ENCODE measurements around the gene CTNNBL1. TPM values are rescaled to one million over a fixed set of nuclear protein-coding genes. Genes with fewer than 3 reads are reported as not detected.

Gene CTNNBL1
- total RNA-seq, 1 experiment from 2014 or later: 34.1 TPM

GRCh38 chr20:37756234-37756633 lies 62.4 kb downstream of the CTNNBL1 start:
- no peak for DNase-seq
- H3K27me3 ChIP-seq (ENCODE audit: control insufficient read depth, insufficient read depth, low read length): no peaks in the 10 kb centered on the region
- peaks cover 3% of the 10 kb centered on the region; the same call in 1 of the 2 replicates for H3K36me3 ChIP-seq (replicated peaks; ENCODE audit: control insufficient read depth, insufficient read depth, low read length)
- H3K4me3 ChIP-seq (ENCODE audit: insufficient read depth, low read depth, low read length): no peak overlapping the region

GRCh38 chr20:37757550-37757949 lies 63.7 kb downstream of the CTNNBL1 start:
- no peak for DNase-seq
- peaks cover 3% of the 10 kb centered on the region; the same call in 1 of the 2 replicates for H3K36me3 ChIP-seq (replicated peaks; ENCODE audit: control insufficient read depth, insufficient read depth, low read length)
- no peak overlapping the region for H3K4me3 ChIP-seq (ENCODE audit: insufficient read depth, low read depth, low read length)
- H3K27me3 ChIP-seq (ENCODE audit: control insufficient read depth, insufficient read depth, low read length): no peaks in the 10 kb centered on the region

- peak; percentile 53 for DNase-seq
- peaks cover 3% of the 10 kb centered on the region; the same call in 1 of the 2 replicates for H3K36me3 ChIP-seq (replicated peaks; ENCODE audit: control insufficient read depth, insufficient read depth, low read length)
- no peak overlapping the region for H3K4me3 ChIP-seq (ENCODE audit: insufficient read depth, low read depth, low read length)
- H3K27me3 ChIP-seq (ENCODE audit: control insufficient read depth, insufficient read depth, low read length): no peaks in the 10 kb centered on the region
These were observed 64.5 kb downstream of the CTNNBL1 start for GRCh38 chr20:37758332-37758731.

GRCh38 chr20:37759052-37759553 lies 65.3 kb downstream of the CTNNBL1 start:
- H3K27me3 ChIP-seq (ENCODE audit: control insufficient read depth, insufficient read depth, low read length): no peaks in the 10 kb centered on the region
- DNase-seq: no peak
- no peak overlapping the region for H3K4me3 ChIP-seq (ENCODE audit: insufficient read depth, low read depth, low read length)
- peaks cover 3% of the 10 kb centered on the region; the same call in 1 of the 2 replicates for H3K36me3 ChIP-seq (replicated peaks; ENCODE audit: control insufficient read depth, insufficient read depth, low read length)

GRCh38 chr20:37759761-37760209 lies 66.0 kb downstream of the CTNNBL1 start:
- no peaks in the 10 kb centered on the region for H3K27me3 ChIP-seq (ENCODE audit: control insufficient read depth, insufficient read depth, low read length)
- H3K36me3 ChIP-seq (replicated peaks; ENCODE audit: control insufficient read depth, insufficient read depth, low read length): peaks cover 3% of the 10 kb centered on the region; the same call in 1 of the 2 replicates
- H3K4me3 ChIP-seq (ENCODE audit: insufficient read depth, low read depth, low read length): no peak overlapping the region
- no peak for DNase-seq

- Histone ChIP-seq H3K4me3 (ENCODE audit: insufficient read depth, low read depth, low read length) (no peak overlapping the region), H3K27me3 (ENCODE audit: control insufficient read depth, insufficient read depth, low read length) (no peaks in the 10 kb centered on the region), H3K36me3 (replicated peaks; ENCODE audit: control insufficient read depth, insufficient read depth, low read length) (peaks cover 3% of the 10 kb centered on the region; the same call in 1 of the 2 replicates)
- DNase-seq: no peak
These were observed 66.5 kb downstream of the CTNNBL1 start for GRCh38 chr20:37760322-37760721.

GRCh38 chr20:37762716-37763485 lies 69.1 kb downstream of the CTNNBL1 start:
- H3K4me3 ChIP-seq (ENCODE audit: insufficient read depth, low read depth, low read length): no peak overlapping the region

GRCh38 chr20:37764333-37764935 lies 70.6 kb downstream of the CTNNBL1 start:
- Histone ChIP-seq H3K27me3 (ENCODE audit: control insufficient read depth, insufficient read depth, low read length) (no peaks in the 10 kb centered on the region), H3K4me3 (ENCODE audit: insufficient read depth, low read depth, low read length) (no peak overlapping the region), H3K36me3 (replicated peaks; ENCODE audit: control insufficient read depth, insufficient read depth, low read length) (no peaks in the 10 kb centered on the region)
- no peak for DNase-seq

More at GRCh38 chr20:37762716-37763485, 69.1 kb downstream of the CTNNBL1 start:
- Histone ChIP-seq H3K27me3 (ENCODE audit: control insufficient read depth, insufficient read depth, low read length) (no peaks in the 10 kb centered on the region), H3K36me3 (replicated peaks; ENCODE audit: control insufficient read depth, insufficient read depth, low read length) (no peaks in the 10 kb centered on the region)
- DNase-seq: no peak

- Histone ChIP-seq H3K36me3 (replicated peaks; ENCODE audit: control insufficient read depth, insufficient read depth, low read length) (no peaks in the 10 kb centered on the region), H3K27me3 (ENCODE audit: control insufficient read depth, insufficient read depth, low read length) (no peaks in the 10 kb centered on the region), H3K4me3 (ENCODE audit: insufficient read depth, low read depth, low read length) (no peak overlapping the region)
- DNase-seq: no peak
These were observed 77.1 kb downstream of the CTNNBL1 start for GRCh38 chr20:37770908-37771307.

- DNase-seq: no peak
- no peaks in the 10 kb centered on the region for H3K27me3 ChIP-seq (ENCODE audit: control insufficient read depth, insufficient read depth, low read length)
These were observed 79.5 kb downstream of the CTNNBL1 start for GRCh38 chr20:37773291-37773826.

GRCh38 chr20:37774156-37774555 lies 80.3 kb downstream of the CTNNBL1 start:
- no peaks in the 10 kb centered on the region for H3K36me3 ChIP-seq (replicated peaks; ENCODE audit: control insufficient read depth, insufficient read depth, low read length)
- no peaks in the 10 kb centered on the region for H3K27me3 ChIP-seq (ENCODE audit: control insufficient read depth, insufficient read depth, low read length)
- H3K4me3 ChIP-seq (ENCODE audit: insufficient read depth, low read depth, low read length): no peak overlapping the region
- no peak for DNase-seq

More at GRCh38 chr20:37773291-37773826, 79.5 kb downstream of the CTNNBL1 start:
- no peak overlapping the region for H3K4me3 ChIP-seq (ENCODE audit: insufficient read depth, low read depth, low read length)
- H3K36me3 ChIP-seq (replicated peaks; ENCODE audit: control insufficient read depth, insufficient read depth, low read length): no peaks in the 10 kb centered on the region

GRCh38 chr20:37775200-37775599 lies 81.4 kb downstream of the CTNNBL1 start:
- no peak overlapping the region for H3K4me3 ChIP-seq (ENCODE audit: insufficient read depth, low read depth, low read length)
- no peaks in the 10 kb centered on the region for H3K36me3 ChIP-seq (replicated peaks; ENCODE audit: control insufficient read depth, insufficient read depth, low read length)
- no peak for DNase-seq
- no peaks in the 10 kb centered on the region for H3K27me3 ChIP-seq (ENCODE audit: control insufficient read depth, insufficient read depth, low read length)

- Histone ChIP-seq H3K36me3 (replicated peaks; ENCODE audit: control insufficient read depth, insufficient read depth, low read length) (no peaks in the 10 kb centered on the region), H3K27me3 (ENCODE audit: control insufficient read depth, insufficient read depth, low read length) (no peaks in the 10 kb centered on the region), H3K4me3 (ENCODE audit: insufficient read depth, low read depth, low read length) (no peak overlapping the region)
- no peak for DNase-seq
These were observed 82.2 kb downstream of the CTNNBL1 start for GRCh38 chr20:37776049-37776448.

GRCh38 chr20:37776526-37776925 lies 82.7 kb downstream of the CTNNBL1 start:
- Histone ChIP-seq H3K36me3 (replicated peaks; ENCODE audit: control insufficient read depth, insufficient read depth, low read length) (no peaks in the 10 kb centered on the region), H3K4me3 (ENCODE audit: insufficient read depth, low read depth, low read length) (no peak overlapping the region), H3K27me3 (ENCODE audit: control insufficient read depth, insufficient read depth, low read length) (no peaks in the 10 kb centered on the region)
- DNase-seq: no peak
